ENCODE results near the gene GUCA1A.

- TF ChIP-seq POLR2A (IDR thresholded peaks at IDR 0.05) (no peak), CTCF (IDR thresholded peaks at IDR 0.05) (no peak)
Measured at GRCh38 chr6:42211726-42212125, 38.6 kb downstream of the GUCA1A start.

All from transverse colon (tissue), 3 donors.